OCI-LY7 (cell line): ENCODE results near the gene C11orf58. TPM values are rescaled to one million over a fixed set of nuclear protein-coding genes. Genes with fewer than 3 reads are reported as not detected.

ENCODE experiments used
- BruUV-seq: library from RNA; stranded (reverse); fragments of 400-500 nt; replicated peaks from 2 replicates; lab custom pipeline; 2021; lab: Mats Ljungman, UMichigan
- CTCF ChIA-PET: fragments of 300-600 bp; sonication (Branson Sonifier 250); formaldehyde crosslinking; loops from one replicate; lab custom pipeline; 2022; ENCODE audit warnings: antibody characterized with exemption; ENCODE audit not compliant: unreplicated experiment; lab: Charles Lee
- POLR2A ChIA-PET: fragments of 300-600 bp; sonication (Branson Sonifier 250); formaldehyde crosslinking; loops from one replicate; lab custom pipeline; 2022; ENCODE audit warnings: antibody characterized with exemption; lab: Charles Lee
- DNase-seq: peaks from one replicate; pipeline ENCODE4 v3.0.0-alpha.2; 2015; ENCODE audit warnings: low spot score
- H2AFZ ChIP-seq: fragments of 200-600 bp; sonication (generic), shearing (Covaris generic); 2 replicates; pipeline ENCODE4 v1.6.1; 2014; ENCODE audit warnings: mild to moderate bottlenecking, antibody characterized with exemption, low read length, moderate library complexity
- H3K27ac ChIP-seq: fragments of 200-600 bp; sonication (generic); 2 replicates; pipeline ENCODE4 v1.5.1; 2014; ENCODE audit warnings: mixed run types, low read depth, mild to moderate bottlenecking, moderate library complexity, low read length, inconsistent platforms; ENCODE audit not compliant: poor library complexity, severe bottlenecking
- H3K36me3 ChIP-seq: fragments of 200-600 bp; sonication (generic); 2 replicates; pipeline ENCODE4 v1.6.1; 2014; ENCODE audit warnings: mild to moderate bottlenecking, antibody characterized with exemption, low read length, moderate library complexity, mixed read lengths; ENCODE audit not compliant: insufficient read depth
- H3K4me1 ChIP-seq: fragments of 200-600 bp; sonication (generic); 2 replicates; pipeline ENCODE4 v1.5.1; 2014; ENCODE audit warnings: mild to moderate bottlenecking, low read length; ENCODE audit not compliant: insufficient read depth, poor library complexity, severe bottlenecking
- H3K4me2 ChIP-seq: fragments of 200-600 bp; sonication (generic); 2 replicates; pipeline ENCODE4 v1.6.1; 2014; ENCODE audit warnings: mild to moderate bottlenecking, low read length
- H3K4me3 ChIP-seq: fragments of 200-600 bp; sonication (generic); 2 replicates; pipeline ENCODE4 v1.5.1; 2014; ENCODE audit warnings: mild to moderate bottlenecking, low read depth, low read length; ENCODE audit not compliant: poor library complexity, severe bottlenecking
- H3K79me2 ChIP-seq: fragments of 200-600 bp; sonication (generic); 2 replicates; pipeline ENCODE4 v1.6.1; 2016; ENCODE audit warnings: low read depth, mild to moderate bottlenecking, low read length, moderate library complexity, mixed read lengths; ENCODE audit not compliant: insufficient read depth
- H3K9me2 ChIP-seq: fragments of 200-600 bp; sonication (generic); 2 replicates; pipeline ENCODE4 v1.6.1; 2016; ENCODE audit warnings: mild to moderate bottlenecking, low read length, mixed read lengths; ENCODE audit not compliant: insufficient read depth
- H3K9me3 ChIP-seq: fragments of 200-600 bp; sonication (generic); 2 replicates; pipeline ENCODE4 v1.6.1; 2014; ENCODE audit warnings: mild to moderate bottlenecking, mixed run types, low read length, mixed read lengths
- H4K20me1 ChIP-seq: fragments of 200-600 bp; sonication (generic); 2 replicates; pipeline ENCODE4 v1.6.1; 2014; ENCODE audit warnings: mild to moderate bottlenecking, antibody characterized with exemption, low read length, moderate library complexity, mixed read lengths; ENCODE audit not compliant: insufficient read depth
- CTCF ChIP-seq: fragments of 200-600 bp; sonication (generic); conservative IDR thresholded peaks from 2 replicates; pipeline ENCODE4 v1.5.1; 2014; ENCODE audit warnings: mild to moderate bottlenecking, antibody characterized with exemption, low read length, moderate library complexity, mixed read lengths
- EZH2phosphoT487 ChIP-seq: fragments of 200-600 bp; sonication (generic); IDR thresholded peaks from 2 replicates; pipeline ENCODE4 v1.6.1; 2018; ENCODE audit warnings: low read depth, borderline replicate concordance, mild to moderate bottlenecking, mixed run types, antibody characterized with exemption, low read length, moderate library complexity, mixed read lengths
- intact Hi-C: fragments of 100-400 bp; cut with micrococcal nuclease; formaldehyde crosslinking; loops from one replicate; pipeline ENCODE4 v1.10.0; 2022; ENCODE audit not compliant: unreplicated experiment
- total RNA-seq, 2 experiments: library from RNA; depleted of rRNA in 1 of 2; stranded (reverse); fragments of >200 nt in 1 of 2; shearing (Covaris generic) in 1 of 2; gene quantifications; 2 replicates each; pipeline ENCODE4 v1.2.3, GENCODE V29; 2014 to 2022

Gene C11orf58
- total RNA-seq, 2 experiments from 2014 or later, result 118 to 146 TPM

GRCh38 chr11:16773981-16774935 lies 35.8 kb downstream of the C11orf58 start:
- no peak for DNase-seq
- Histone ChIP-seq H3K9me2 (no peaks in the 10 kb centered on the region), H4K20me1 (no peaks in the 10 kb centered on the region), H3K27ac (no peak overlapping the region), H3K4me3 (no peak overlapping the region), H3K4me2 (no peak overlapping the region), H3K79me2 (no peaks in the 10 kb centered on the region), H2AFZ (no peak overlapping the region), H3K36me3 (no peaks in the 10 kb centered on the region), H3K4me1 (no peaks in the 10 kb centered on the region), H3K9me3 (no peaks in the 10 kb centered on the region)
- BruUV-seq, result no TSS peak
- CTCF ChIA-PET, result no interaction called here
- no peak for TF ChIP-seq CTCF
- TF ChIP-seq EZH2phosphoT487, result no peak
- intact Hi-C loops, result no loop called here
- POLR2A ChIA-PET, result interaction anchor here (0.6 kb wide), 1 partner anchor 32 kb away, joined by 4 read pairs; no protein-coding TSS in a partner anchor

- DNase-seq, result no peak
- TF ChIP-seq EZH2phosphoT487, result no peak
- TF ChIP-seq CTCF, result no peak
- H3K4me1 ChIP-seq, result no peaks in the 10 kb centered on the region
- H2AFZ ChIP-seq, result no peak overlapping the region
- no peaks in the 10 kb centered on the region for H3K9me3 ChIP-seq
- intact Hi-C loops, result no loop called here
- no peak overlapping the region for H3K4me3 ChIP-seq
- no peaks in the 10 kb centered on the region for H3K36me3 ChIP-seq
- POLR2A ChIA-PET, result no interaction called here
- H3K79me2 ChIP-seq, result no peaks in the 10 kb centered on the region
- no peak overlapping the region for H3K4me2 ChIP-seq
- CTCF ChIA-PET, result no interaction called here
- no peaks in the 10 kb centered on the region for H3K9me2 ChIP-seq
- no TSS peak for BruUV-seq
- no peak overlapping the region for H3K27ac ChIP-seq
- H4K20me1 ChIP-seq, result no peaks in the 10 kb centered on the region
Measured at GRCh38 chr11:16774936-16775613, 36.6 kb downstream of the C11orf58 start.
